Measurements from ENCODE around the gene WDR37.

- TF ChIP-seq POLR2A (IDR thresholded peaks at IDR 0.05; ENCODE audit: low read length) (no peak), GATA1 (IDR thresholded peaks at IDR 0.05; ENCODE audit: low read depth, low read length) (no peak)
These were observed 46.6 kb downstream of the WDR37 start for GRCh38 chr10:1102831-1103230.

Data from erythroblast (primary cell).